Measurements from ENCODE around the gene ZMIZ1. TPM values are rescaled to one million over a fixed set of nuclear protein-coding genes. Genes with fewer than 3 reads are reported as not detected.

The ZMIZ1 gene
- total and polyA plus RNA-seq, 2 experiments from 2014 or later = 48.2 to 78.8 TPM

GRCh38 chr10:79164075-79164474 lies 95.3 kb downstream of the ZMIZ1 start:
- DNase-seq (ENCODE audit: low read depth in 1 of 2, low spot score in 1 of 2) = no peak
- no peaks in the 10 kb centered on the region for H3K9me3 ChIP-seq (ENCODE audit: low read depth)
- H3K4me3 ChIP-seq = no peak overlapping the region
- no peaks in the 10 kb centered on the region for H3K27me3 ChIP-seq
- H3K27ac ChIP-seq = no peak overlapping the region
- H3K4me1 ChIP-seq (ENCODE audit: low read depth) = peaks cover 46% of the 10 kb centered on the region
- TF ChIP-seq, protein P1, sequence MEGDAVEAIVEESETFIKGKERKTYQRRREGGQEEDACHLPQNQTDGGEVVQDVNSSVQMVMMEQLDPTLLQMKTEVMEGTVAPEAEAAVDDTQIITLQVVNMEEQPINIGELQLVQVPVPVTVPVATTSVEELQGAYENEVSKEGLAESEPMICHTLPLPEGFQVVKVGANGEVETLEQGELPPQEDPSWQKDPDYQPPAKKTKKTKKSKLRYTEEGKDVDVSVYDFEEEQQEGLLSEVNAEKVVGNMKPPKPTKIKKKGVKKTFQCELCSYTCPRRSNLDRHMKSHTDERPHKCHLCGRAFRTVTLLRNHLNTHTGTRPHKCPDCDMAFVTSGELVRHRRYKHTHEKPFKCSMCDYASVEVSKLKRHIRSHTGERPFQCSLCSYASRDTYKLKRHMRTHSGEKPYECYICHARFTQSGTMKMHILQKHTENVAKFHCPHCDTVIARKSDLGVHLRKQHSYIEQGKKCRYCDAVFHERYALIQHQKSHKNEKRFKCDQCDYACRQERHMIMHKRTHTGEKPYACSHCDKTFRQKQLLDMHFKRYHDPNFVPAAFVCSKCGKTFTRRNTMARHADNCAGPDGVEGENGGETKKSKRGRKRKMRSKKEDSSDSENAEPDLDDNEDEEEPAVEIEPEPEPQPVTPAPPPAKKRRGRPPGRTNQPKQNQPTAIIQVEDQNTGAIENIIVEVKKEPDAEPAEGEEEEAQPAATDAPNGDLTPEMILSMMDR (IDR thresholded peaks at IDR 0.05; ENCODE audit: low read depth, low read length) = no peak
- peaks cover 7% of the 10 kb centered on the region for H3K36me3 ChIP-seq

GRCh38 chr10:79165070-79165778 lies 96.5 kb downstream of the ZMIZ1 start:
- H3K27ac ChIP-seq = peak overlapping the region; percentile 58
- peaks cover 36% of the 10 kb centered on the region for H3K4me1 ChIP-seq (ENCODE audit: low read depth)
- DNase-seq (ENCODE audit: low read depth in 1 of 2, low spot score in 1 of 2) = no peak
- no peaks in the 10 kb centered on the region for H3K27me3 ChIP-seq
- TF ChIP-seq, protein P1 (IDR thresholded peaks at IDR 0.05; ENCODE audit: low read depth, low read length) = no peak
- peaks cover 10% of the 10 kb centered on the region for H3K36me3 ChIP-seq
- H3K9me3 ChIP-seq (ENCODE audit: low read depth) = no peaks in the 10 kb centered on the region
- H3K4me3 ChIP-seq = no peak overlapping the region

DNA sequence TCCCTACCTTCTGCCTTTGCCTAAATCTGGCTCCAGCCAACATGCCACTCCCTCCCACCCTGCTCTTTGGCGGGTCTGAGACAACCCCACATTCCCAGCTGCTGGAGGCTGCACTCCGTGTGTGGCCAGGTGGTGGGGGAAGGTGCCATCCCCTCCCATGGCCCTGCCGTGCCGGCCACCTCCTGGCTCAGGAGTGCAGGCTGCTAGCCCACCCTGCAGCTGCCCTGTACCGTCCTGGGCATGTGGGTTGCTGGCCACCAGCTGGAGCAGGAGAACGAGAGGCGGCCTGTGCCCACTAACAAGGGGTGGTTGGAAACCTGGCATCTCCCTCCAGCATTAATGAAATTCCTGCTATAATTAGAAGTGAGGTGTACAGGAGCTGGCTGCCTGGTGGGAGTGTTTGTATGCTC lies 97.6 kb downstream of the ZMIZ1 start:
- Histone ChIP-seq H3K9me3 (ENCODE audit: low read depth) (no peaks in the 10 kb centered on the region), H3K36me3 (peaks cover 10% of the 10 kb centered on the region), H3K4me3 (no peak overlapping the region), H3K4me1 (ENCODE audit: low read depth) (peaks cover 31% of the 10 kb centered on the region), H3K27me3 (no peaks in the 10 kb centered on the region), H3K27ac (peak overlapping the region; percentile 60)
- no peak for DNase-seq (ENCODE audit: low read depth in 1 of 2, low spot score in 1 of 2)
- TF ChIP-seq, protein P1 (IDR thresholded peaks at IDR 0.05; ENCODE audit: low read depth, low read length) = no peak

DNA sequence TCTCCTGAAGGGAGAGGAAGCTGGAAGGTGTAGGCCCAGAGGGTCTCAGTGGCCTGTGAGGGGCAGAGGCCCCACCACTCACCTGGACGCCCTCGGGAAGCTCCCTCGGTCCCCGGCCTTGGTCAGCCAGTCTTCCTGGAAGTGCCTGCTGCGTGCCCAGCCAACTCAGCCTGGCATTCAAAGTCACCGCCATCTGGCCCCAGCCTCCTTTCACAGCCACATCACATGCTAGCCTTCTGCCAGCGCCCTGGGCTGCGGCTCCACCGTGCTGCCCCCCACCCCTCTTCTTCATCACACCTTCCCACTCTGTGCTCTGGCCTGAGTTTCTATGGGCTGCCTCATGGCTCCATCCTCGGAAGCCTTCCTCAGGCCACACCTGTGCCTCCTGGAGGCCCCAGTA lies 98.0 kb downstream of the ZMIZ1 start:
- Histone ChIP-seq H3K9me3 (ENCODE audit: low read depth) (no peaks in the 10 kb centered on the region), H3K27me3 (no peaks in the 10 kb centered on the region), H3K4me1 (ENCODE audit: low read depth) (peaks cover 31% of the 10 kb centered on the region), H3K27ac (peak overlapping the region; percentile 60), H3K4me3 (no peak overlapping the region), H3K36me3 (peaks cover 10% of the 10 kb centered on the region)
- TF ChIP-seq, protein P1 (IDR thresholded peaks at IDR 0.05; ENCODE audit: low read depth, low read length) = no peak
- DNase-seq (ENCODE audit: low read depth in 1 of 2, low spot score in 1 of 2) = no peak

- Histone ChIP-seq H3K4me3 (no peak overlapping the region), H3K4me1 (ENCODE audit: low read depth) (peaks cover 31% of the 10 kb centered on the region), H3K27me3 (no peaks in the 10 kb centered on the region), H3K9me3 (ENCODE audit: low read depth) (no peaks in the 10 kb centered on the region), H3K27ac (peak overlapping the region; percentile 43), H3K36me3 (peaks cover 10% of the 10 kb centered on the region)
- TF ChIP-seq, protein P1 (IDR thresholded peaks at IDR 0.05; ENCODE audit: low read depth, low read length) = no peak
- no peak for DNase-seq (ENCODE audit: low read depth in 1 of 2, low spot score in 1 of 2)
Observed at GRCh38 chr10:79167537-79167936, 98.8 kb downstream of the ZMIZ1 start.

All from cardiac muscle cell (in vitro differentiated cells and primary cell).